IMR-90 (cell line): Measurements from ENCODE around the gene SLC22A14. TPM values are rescaled to one million over a fixed set of nuclear protein-coding genes. Genes with fewer than 3 reads are reported as not detected.
A peak's percentile ranks its signal among the peaks of the same experiment; 100 is the strongest.

Source experiments
- ATAC-seq: fragments of 200-7000 bp; cut with Tn5 transposase; 2 replicates; pipeline ENCODE4 v1.9.1; 2020; ENCODE audit warnings: low read depth, mild to moderate bottlenecking, moderate library complexity
- BruUV-seq: library from RNA; stranded (reverse); fragments of 400-500 nt; replicated peaks from 2 replicates; lab custom pipeline; 2021; lab: Mats Ljungman, UMichigan
- CTCF ChIA-PET: fragments of 300-600 bp; formaldehyde crosslinking; extraction: SDS; loops from one replicate; lab custom pipeline; 2021; ENCODE audit warnings: antibody characterized with exemption; lab: Yijun Ruan, JAX
- POLR2A ChIA-PET: fragments of 300-600 bp; sonication (Branson Sonifier 250); formaldehyde crosslinking; loops from one replicate; lab custom pipeline; 2022; ENCODE audit warnings: antibody characterized with exemption; ENCODE audit not compliant: unreplicated experiment; lab: Charles Lee
- DNase-seq: peaks from one replicate; pipeline ENCODE4 v3.0.0; 2013
- H2AFZ ChIP-seq: replicated peaks from 2 replicates; pipeline ENCODE3; 2013; ENCODE audit warnings: low read length, mild to moderate bottlenecking; ENCODE audit not compliant: poor library complexity
- H2AK5ac ChIP-seq: 2 replicates; pipeline ENCODE4 v1.6.1; 2013; ENCODE audit warnings: low read depth, low read length, inconsistent platforms
- H2AK9ac ChIP-seq: replicated peaks from 2 replicates; pipeline ENCODE3; 2013; ENCODE audit warnings: mild to moderate bottlenecking, low read depth, low read length, moderate library complexity; ENCODE audit not compliant: poor library complexity
- H2BK120ac ChIP-seq: 2 replicates; pipeline ENCODE4 v1.6.1; 2013; ENCODE audit warnings: low read depth, low read length, inconsistent platforms
- H2BK15ac ChIP-seq: 3 replicates; pipeline ENCODE4 v1.6.1; 2013; ENCODE audit warnings: low read depth, low read length, inconsistent platforms
- H2BK20ac ChIP-seq: 2 replicates; pipeline ENCODE4 v1.6.1; 2013; ENCODE audit warnings: low read depth, mild to moderate bottlenecking, inconsistent platforms, low read length, moderate library complexity
- H2BK5ac ChIP-seq: 2 replicates; pipeline ENCODE4 v1.6.1; 2013; ENCODE audit warnings: mild to moderate bottlenecking, low read depth, low read length, inconsistent platforms; ENCODE audit not compliant: poor library complexity, severe bottlenecking
- H3K14ac ChIP-seq: replicated peaks from 2 replicates; pipeline ENCODE4 v1.6.1; 2013; ENCODE audit warnings: low read depth, low read length, inconsistent platforms
- H3K18ac ChIP-seq: 2 replicates; pipeline ENCODE4 v1.6.1; 2013; ENCODE audit warnings: low read depth, low read length, control low read depth
- H3K23ac ChIP-seq: 2 replicates; pipeline ENCODE4 v1.6.1; 2013; ENCODE audit warnings: low read depth, low read length, inconsistent platforms
- H3K27ac ChIP-seq: 2 replicates; pipeline ENCODE4 v1.5.1; 2013; ENCODE audit warnings: mild to moderate bottlenecking, control low read depth, low read length; ENCODE audit not compliant: insufficient read depth
- H3K27me3 ChIP-seq: 2 replicates; pipeline ENCODE4 v1.6.1; 2013; ENCODE audit warnings: low read length; ENCODE audit not compliant: control insufficient read depth, insufficient read depth
- H3K36me3 ChIP-seq: 2 replicates; pipeline ENCODE4 v1.6.1; 2013; ENCODE audit warnings: low read length, mixed read lengths; ENCODE audit not compliant: control insufficient read depth, insufficient read depth
- H3K4ac ChIP-seq: 2 replicates; pipeline ENCODE4 v1.6.1; 2013; ENCODE audit warnings: low read depth, low read length, inconsistent platforms
- H3K4me1 ChIP-seq: 2 replicates; pipeline ENCODE4 v1.6.1; 2013; ENCODE audit warnings: low read length, mixed read lengths; ENCODE audit not compliant: control insufficient read depth, insufficient read depth
- H3K4me2 ChIP-seq: 2 replicates; pipeline ENCODE4 v1.6.1; 2013; ENCODE audit warnings: low read depth, mild to moderate bottlenecking, control low read depth, low read length, moderate library complexity
- H3K4me3 ChIP-seq: 2 replicates; pipeline ENCODE4 v1.5.1; 2013; ENCODE audit warnings: low read depth, mild to moderate bottlenecking, control low read depth, low read length, moderate library complexity; ENCODE audit not compliant: insufficient read depth
- H3K56ac ChIP-seq: 2 replicates; pipeline ENCODE4 v1.6.1; 2013; ENCODE audit warnings: low read length, inconsistent platforms; ENCODE audit not compliant: insufficient read depth; ENCODE audit errors: extremely low read depth
- H3K79me1 ChIP-seq, 2 experiments: 2 replicates each; pipeline ENCODE4 v1.6.1; 2013; ENCODE audit warnings: low read length in 2 of 2, inconsistent platforms in 1 of 2, low read depth in 1 of 2
- H3K9ac ChIP-seq: 2 replicates; pipeline ENCODE4 v1.6.1; 2013; ENCODE audit warnings: low read depth, low read length, control low read depth
- H3K9me1 ChIP-seq: 2 replicates; pipeline ENCODE4 v1.6.1; 2013; ENCODE audit warnings: low read length, inconsistent platforms; ENCODE audit not compliant: insufficient read depth
- H3K9me3 ChIP-seq: 2 replicates; pipeline ENCODE4 v1.6.1; 2013; ENCODE audit warnings: low read length; ENCODE audit not compliant: control insufficient read depth, insufficient read depth
- H4K20me1 ChIP-seq: 2 replicates; pipeline ENCODE4 v1.6.1; 2013; ENCODE audit warnings: low read length, inconsistent platforms; ENCODE audit not compliant: insufficient read depth
- H4K5ac ChIP-seq: 2 replicates; pipeline ENCODE4 v1.6.1; 2013; ENCODE audit warnings: mild to moderate bottlenecking, low read depth, low read length, control low read depth
- H4K8ac ChIP-seq, 2 experiments: 2 replicates each; pipeline ENCODE4 v1.6.1; 2013; ENCODE audit warnings: low read depth in 2 of 2, low read length in 2 of 2, control low read depth in 1 of 2, inconsistent platforms in 1 of 2
- H4K91ac ChIP-seq: 2 replicates; pipeline ENCODE4 v1.6.1; 2013; ENCODE audit warnings: low read depth, low read length, inconsistent platforms; ENCODE audit not compliant: insufficient read depth
- BHLHE40 ChIP-seq: fragments of 150-350 bp; IDR thresholded peaks from 2 replicates; pipeline ENCODE4 v1.6.1; 2016; ENCODE audit warnings: mild to moderate bottlenecking, low read depth, low read length
- CHD1 ChIP-seq: IDR thresholded peaks from 2 replicates; pipeline ENCODE4 v1.6.1; 2012; ENCODE audit warnings: low read depth, low read length, improper control_type of control experiment
- CTCF ChIP-seq: conservative IDR thresholded peaks from 2 replicates; pipeline ENCODE4 v1.5.1; 2012; ENCODE audit warnings: mild to moderate bottlenecking, low read depth, low read length, improper control_type of control experiment
- FOS ChIP-seq: fragments of 150-350 bp; IDR thresholded peaks from 2 replicates; pipeline ENCODE4 v1.6.1; 2016; ENCODE audit warnings: low read depth, low read length
- MAFK ChIP-seq: IDR thresholded peaks from 2 replicates; pipeline ENCODE4 v1.6.1; 2012; ENCODE audit warnings: low read depth, low read length, improper control_type of control experiment
- NFE2L2 ChIP-seq: fragments of 150-350 bp; IDR thresholded peaks from 2 replicates; pipeline ENCODE4 v1.6.1; 2016; ENCODE audit warnings: low read depth, mild to moderate bottlenecking, low read length
- POLR2A ChIP-seq: IDR thresholded peaks from 2 replicates; pipeline ENCODE4 v1.6.1; 2012; ENCODE audit warnings: mild to moderate bottlenecking, low read depth, low read length
- RAD21 ChIP-seq: IDR thresholded peaks from 2 replicates; pipeline ENCODE4 v1.6.1; 2012; ENCODE audit warnings: low read length, improper control_type of control experiment
- RFX5 ChIP-seq: IDR thresholded peaks from 2 replicates; pipeline ENCODE4 v1.8.0; 2012; ENCODE audit warnings: low read depth, mild to moderate bottlenecking, low read length, moderate library complexity
- SMC3 ChIP-seq: fragments of 150-350 bp; IDR thresholded peaks from 2 replicates; pipeline ENCODE4 v1.6.1; 2016; ENCODE audit warnings: low read depth, mild to moderate bottlenecking, antibody characterized with exemption, low read length, moderate library complexity
- USF2 ChIP-seq: fragments of 150-350 bp; IDR thresholded peaks from 2 replicates; pipeline ENCODE4 v1.6.1; 2017; ENCODE audit warnings: mild to moderate bottlenecking, antibody characterized with exemption, low read length, low read depth
- WGBS, 2 experiments: methylation state at CpG; one replicate each; pipeline versions ENCODE4 v1.1.5 to v1.1.7; 2013; ENCODE audit warnings: missing lambda C conversion rate in 2 of 2; ENCODE audit not compliant: insufficient read length in 1 of 2; ENCODE audit errors: extremely low coverage in 2 of 2; 5-methylcytosine and 5-hydroxymethylcytosine counted together
- dilution Hi-C: fragments of 300-500 bp; cut with HindIII; formaldehyde crosslinking; loops from one replicate; pipeline ENCODE4 v1.14.3; 2018; ENCODE audit warnings: low sequenced_read_pairs; ENCODE audit not compliant: unreplicated experiment
- in situ Hi-C: fragments of 300-500 bp; cut with MboI; formaldehyde crosslinking; loops from 3 replicates; pipeline ENCODE4 v1.14.3; 2019; ENCODE audit warnings: low sequenced_read_pairs, inconsistent platforms, mixed read lengths
- intact Hi-C: fragments of 100-400 bp; cut with micrococcal nuclease; formaldehyde crosslinking; loops from 2 replicates; pipeline ENCODE4 v1.10.0; 2022
- polyA plus RNA-seq, 3 experiments: library from polyadenylated mRNA; depleted of rRNA; stranded (reverse); fragments of >200 nt; gene quantifications; 2 replicates each; pipeline ENCODE4 v1.2.3, GENCODE V29; 2012; ENCODE audit warnings: low replicate concordance in 1 of 3
- total RNA-seq: library from RNA; depleted of rRNA; stranded (reverse); fragments of >200 nt; gene quantifications from 2 replicates; pipeline ENCODE4 v1.2.3, GENCODE V29; 2012

Gene SLC22A14
- total and polyA plus RNA-seq, 2 of the 4 experiments (the other 2 are of a cell fraction): under 0.01 to 0.07 TPM

- TF ChIP-seq RAD21: peak; percentile 61
Measured at GRCh38 chr3:38247366-38248035, 34.6 kb upstream of the SLC22A14 start (continued).

GRCh38 chr3:38250198-38250597 lies 31.9 kb upstream of the SLC22A14 start:
- Histone ChIP-seq H3K14ac (no peak overlapping the region), H3K4ac (no peak overlapping the region), H3K4me1 (no peaks in the 10 kb centered on the region; the same call in 1 of the 2 replicates), H2BK5ac (no peak overlapping the region), H3K27ac (no peak overlapping the region), H2AK9ac (no peak overlapping the region), H3K18ac (no peak overlapping the region), H2AFZ (no peak overlapping the region), H4K20me1 (peaks cover 5% of the 10 kb centered on the region; the same call in 1 of the 2 replicates), H3K36me3 (peaks cover 34% of the 10 kb centered on the region), H3K9ac (no peak overlapping the region), H4K8ac (no peak overlapping the region), H3K56ac (no peak overlapping the region), H2BK120ac (no peak overlapping the region), H4K5ac (no peak overlapping the region), H2BK20ac (no peak overlapping the region), H4K91ac (no peak overlapping the region), H3K9me1 (peaks cover 3% of the 10 kb centered on the region; the same call in 1 of the 2 replicates), H3K4me3 (no peak overlapping the region), H3K9me3 (no peaks in the 10 kb centered on the region), H3K27me3 (no peaks in the 10 kb centered on the region), H3K79me1 (peaks cover 28 to 38% of the 10 kb centered on the region in 2 experiments), H2AK5ac (no peak overlapping the region), H2BK15ac (no peak overlapping the region), H3K4me2 (no peak overlapping the region), H3K23ac (no peak overlapping the region)
- intact Hi-C loops: no loop called here
- ATAC-seq (no peak), DNase-seq (no peak)
- in situ Hi-C loops: no loop called here
- dilution Hi-C loops: no loop called here
- BruUV-seq: no TSS peak
- POLR2A ChIA-PET: no interaction called here
- CTCF ChIA-PET: interaction anchor here (1.2 kb wide), 1 partner anchor 48 kb away, joined by 4 read pairs; no protein-coding TSS in a partner anchor
- no peak for TF ChIP-seq CHD1
- TF ChIP-seq FOS: no peak
- TF ChIP-seq NFE2L2: no peak
- TF ChIP-seq USF2: no peak
- TF ChIP-seq POLR2A: no peak
- no peak for TF ChIP-seq MAFK
- no peak for TF ChIP-seq CTCF
- no peak for TF ChIP-seq BHLHE40
- no peak for TF ChIP-seq SMC3
- TF ChIP-seq RFX5: no peak
- WGBS, 2 experiments: no CpG with 5 or more reads among the region's 2 CpGs
